Activated effector memory CD4-positive, alpha-beta T cell treated with Interleukin-2 at 50 U/mL for 16 hours (primary cell): ENCODE data around the gene PALD1.
A peak's percentile ranks its signal among the peaks of the same experiment; 100 is the strongest.

ENCODE experiments used
- DNase-seq: peaks from one replicate; pipeline ENCODE4 v3.0.0-alpha.2; 2020

Gene PALD1

DNA sequence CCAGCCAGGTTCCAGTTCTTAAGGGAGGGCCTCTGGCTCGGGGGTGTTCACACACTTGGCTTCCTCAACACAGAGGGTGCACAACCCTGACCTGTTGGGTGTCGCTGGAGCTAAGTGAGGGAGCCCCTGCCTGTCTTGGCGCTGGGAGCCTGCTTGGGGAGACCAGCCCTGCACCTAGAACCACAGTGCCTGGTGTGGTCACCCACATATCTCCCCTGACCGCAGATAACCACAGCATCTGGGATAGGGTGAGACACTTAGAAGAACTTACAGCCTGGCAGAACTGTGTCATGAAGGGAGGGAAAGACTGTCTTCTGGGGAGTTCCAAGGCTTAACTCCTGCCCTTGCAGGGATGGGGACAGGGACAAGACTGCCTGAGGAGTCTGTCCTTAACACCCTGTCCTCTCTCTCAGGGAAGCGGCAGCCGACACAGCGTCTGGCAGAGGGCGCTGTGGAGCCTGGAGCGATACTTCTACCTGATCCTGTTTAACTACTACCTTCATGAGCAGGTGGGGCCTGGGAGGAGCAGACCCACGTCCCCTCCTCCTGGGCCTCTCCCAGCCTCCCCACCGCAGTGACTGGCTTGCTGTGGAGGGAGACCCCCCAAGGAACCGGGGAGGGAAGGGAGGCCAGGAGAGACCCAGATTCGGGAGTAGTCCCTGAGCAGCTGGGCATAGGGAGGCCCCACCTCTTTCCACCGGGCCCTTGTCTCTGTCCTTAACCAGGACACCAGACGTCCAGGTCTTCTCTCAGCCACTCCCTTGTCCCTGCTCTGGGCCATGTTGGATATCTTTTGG lies 59.0 kb downstream of the PALD1 start:
- DNase-seq = no peak

GRCh38 chr10:70538195-70538520 lies 59.6 kb downstream of the PALD1 start:
- DNase-seq = no peak

- no peak for DNase-seq
Observed at GRCh38 chr10:70538731-70539338, 60.3 kb downstream of the PALD1 start.

- DNase-seq = no peak
Observed at GRCh38 chr10:70539471-70539870, 60.9 kb downstream of the PALD1 start.

DNA sequence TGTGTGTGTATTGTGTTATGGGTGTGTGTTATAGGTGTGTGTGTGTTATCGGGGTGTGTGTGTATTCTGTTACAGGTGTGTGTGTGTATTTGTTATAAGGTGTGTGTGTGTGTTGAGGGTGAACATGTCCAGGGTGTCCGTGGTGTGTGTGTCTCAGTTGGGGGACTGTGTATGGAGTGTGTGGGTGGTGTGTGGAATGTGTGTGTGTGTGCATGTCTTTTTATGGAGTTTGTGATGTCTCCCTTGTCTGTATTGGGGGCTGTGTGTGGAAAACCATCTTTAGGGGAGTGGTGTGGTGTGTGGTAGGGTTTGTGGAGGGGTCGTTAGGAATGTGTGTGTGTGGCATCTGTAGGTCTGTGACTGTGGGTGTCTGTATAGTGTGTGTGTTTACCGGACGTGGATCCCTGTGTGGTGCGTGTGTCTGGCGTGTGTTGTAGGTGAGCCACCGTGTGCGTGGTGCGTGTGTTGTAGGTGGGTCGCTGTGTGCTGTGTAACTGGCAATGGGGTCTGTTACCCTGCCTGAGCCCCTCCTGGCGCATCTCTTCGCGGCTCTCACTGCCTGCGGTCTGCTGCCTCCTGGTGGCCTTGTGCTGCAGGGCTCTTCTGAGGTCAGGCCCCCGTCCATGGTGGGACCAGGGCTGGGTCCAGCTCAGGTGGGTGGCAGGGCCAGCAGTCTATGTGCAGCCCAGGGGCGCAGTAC lies 61.7 kb downstream of the PALD1 start:
- DNase-seq = no peak

DNA sequence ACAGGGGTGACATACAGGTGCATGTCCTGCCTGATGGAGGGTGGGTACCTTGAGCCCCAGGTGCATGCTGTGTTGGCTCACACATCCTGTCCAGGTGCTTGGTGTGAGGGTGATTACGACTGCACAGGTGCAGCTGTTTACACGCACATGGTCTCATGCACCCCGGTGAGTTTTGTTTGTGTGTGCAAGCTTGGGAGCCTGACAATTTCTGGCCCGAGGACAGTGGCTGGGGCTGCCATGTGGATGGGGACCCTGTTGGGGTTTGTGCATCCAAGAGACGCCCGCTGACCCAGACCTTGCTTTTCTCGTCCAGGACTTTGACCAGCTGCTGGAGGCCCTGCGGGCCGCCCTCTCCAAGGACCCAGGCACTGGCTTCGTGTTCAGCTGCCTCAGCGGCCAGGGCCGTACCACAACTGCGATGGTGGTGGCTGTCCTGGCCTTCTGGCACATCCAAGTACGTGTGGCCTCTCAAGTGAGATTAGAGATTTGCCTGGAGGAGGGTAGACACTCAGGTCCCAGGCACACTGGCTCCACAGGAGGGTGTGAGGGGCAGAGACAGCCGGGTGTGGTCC lies 62.3 kb downstream of the PALD1 start:
- DNase-seq = no peak

DNA sequence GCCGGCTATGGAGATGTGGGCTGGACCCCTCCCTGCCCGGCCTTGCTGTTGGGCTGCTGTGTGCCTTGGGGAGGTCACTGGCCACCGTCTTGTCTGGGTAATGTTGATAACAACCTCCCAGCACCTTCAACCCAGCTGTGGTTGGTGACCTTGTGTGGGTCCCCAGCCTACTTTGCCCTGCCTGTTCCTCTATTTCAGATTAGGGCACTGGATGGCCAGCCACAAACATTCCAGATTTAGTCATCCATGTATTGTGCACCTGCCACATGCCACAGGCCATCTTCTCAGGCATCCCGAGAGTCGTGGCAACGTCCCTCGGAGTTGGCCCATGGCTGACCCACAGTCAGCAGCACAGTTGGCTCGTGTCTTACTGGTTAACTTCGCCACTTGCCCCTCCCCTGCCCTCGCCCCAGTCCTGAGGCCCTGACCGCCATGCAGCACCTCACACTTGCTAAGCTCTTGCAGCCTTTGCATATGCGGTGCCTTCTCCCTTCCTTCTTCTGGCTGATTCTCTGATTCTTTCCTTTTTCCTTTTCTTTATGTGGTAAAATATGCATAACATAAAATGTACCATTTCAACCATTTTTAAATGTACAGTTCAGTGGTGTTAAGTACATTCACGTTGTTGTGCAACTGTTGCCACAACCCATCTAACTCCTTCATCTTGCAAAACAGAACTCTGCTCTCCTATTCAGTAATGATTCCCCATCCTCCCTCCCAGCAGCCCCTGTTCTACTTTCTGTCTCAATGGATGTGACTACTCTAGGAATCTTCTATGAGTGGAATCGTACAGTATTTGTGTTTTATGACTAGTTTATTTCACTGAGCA lies 63.4 kb downstream of the PALD1 start:
- DNase-seq = no peak

DNA sequence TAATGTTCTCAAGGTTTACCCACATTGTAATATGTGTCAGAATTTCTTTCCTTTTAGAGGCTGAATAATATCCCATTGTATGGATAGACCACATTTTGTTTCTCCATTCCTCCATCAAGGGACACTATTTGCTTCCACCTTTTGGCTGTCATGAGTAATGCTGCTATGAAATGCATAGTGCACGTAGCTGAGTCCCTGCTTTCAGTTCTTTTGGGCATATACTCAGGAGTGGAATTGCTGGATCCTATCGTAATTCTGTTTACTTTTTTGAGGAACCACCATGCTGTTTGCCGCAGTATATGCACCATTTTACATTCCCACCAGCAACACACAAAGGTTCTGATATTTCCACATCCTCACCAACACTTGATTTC lies 64.0 kb downstream of the PALD1 start:
- DNase-seq = no peak

GRCh38 chr10:70543911-70544310 lies 65.3 kb downstream of the PALD1 start:
- no peak for DNase-seq

DNA sequence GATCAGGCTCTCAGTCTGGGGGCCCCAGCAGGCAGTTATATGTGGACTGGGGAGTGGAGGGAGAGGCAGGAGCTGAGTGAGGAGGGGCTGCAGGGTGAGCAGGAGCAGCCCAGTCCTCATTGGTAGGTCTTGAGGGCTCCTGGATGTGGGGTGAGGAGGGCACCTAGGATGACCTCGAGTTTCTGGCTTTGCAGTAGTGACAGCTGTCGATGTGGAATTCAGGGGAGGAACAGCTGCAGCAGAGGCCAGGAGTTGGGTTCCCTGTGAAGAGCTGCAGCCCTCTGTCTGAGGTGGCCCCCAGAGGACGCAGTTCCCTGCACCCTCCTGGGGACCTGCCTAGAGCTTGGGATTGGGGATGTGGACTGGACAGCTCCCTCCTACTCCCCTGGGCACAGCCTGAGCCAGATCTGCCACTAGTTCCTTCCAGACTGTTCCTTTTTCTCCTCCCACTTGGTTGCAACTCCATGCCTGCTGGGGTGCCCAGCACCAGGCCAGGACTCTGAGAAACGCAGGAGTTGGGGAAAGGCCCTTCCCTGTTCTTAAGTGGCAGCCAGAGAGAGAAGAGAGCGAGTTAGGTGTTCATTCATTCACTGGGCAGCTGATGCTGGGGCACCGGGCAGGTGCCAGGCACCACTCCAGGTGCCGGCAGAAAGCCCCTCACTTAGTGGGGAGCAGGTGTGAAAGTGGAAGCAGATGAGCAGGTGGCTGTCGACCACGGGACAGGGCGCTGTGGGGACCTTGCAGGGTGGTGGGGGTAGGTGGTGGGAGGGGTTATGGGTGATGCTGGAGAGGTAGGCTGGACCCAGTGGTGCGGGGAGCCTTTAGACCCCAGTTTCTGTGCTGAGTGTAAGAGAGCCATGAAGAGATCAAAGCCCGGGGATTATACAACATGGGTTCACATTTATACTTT lies 66.1 kb downstream of the PALD1 start:
- DNase-seq = no peak

GRCh38 chr10:70546584-70546983 lies 68.0 kb downstream of the PALD1 start:
- DNase-seq = no peak

- no peak for DNase-seq
Observed at GRCh38 chr10:70549351-70549961, 70.9 kb downstream of the PALD1 start.

GRCh38 chr10:70549962-70550458 lies 71.4 kb downstream of the PALD1 start:
- DNase-seq = peak; percentile 59

- DNase-seq = no peak
Observed at GRCh38 chr10:70550459-70550858, 71.9 kb downstream of the PALD1 start.

- no peak for DNase-seq
Observed at GRCh38 chr10:70551466-70551865, 72.9 kb downstream of the PALD1 start.

DNA sequence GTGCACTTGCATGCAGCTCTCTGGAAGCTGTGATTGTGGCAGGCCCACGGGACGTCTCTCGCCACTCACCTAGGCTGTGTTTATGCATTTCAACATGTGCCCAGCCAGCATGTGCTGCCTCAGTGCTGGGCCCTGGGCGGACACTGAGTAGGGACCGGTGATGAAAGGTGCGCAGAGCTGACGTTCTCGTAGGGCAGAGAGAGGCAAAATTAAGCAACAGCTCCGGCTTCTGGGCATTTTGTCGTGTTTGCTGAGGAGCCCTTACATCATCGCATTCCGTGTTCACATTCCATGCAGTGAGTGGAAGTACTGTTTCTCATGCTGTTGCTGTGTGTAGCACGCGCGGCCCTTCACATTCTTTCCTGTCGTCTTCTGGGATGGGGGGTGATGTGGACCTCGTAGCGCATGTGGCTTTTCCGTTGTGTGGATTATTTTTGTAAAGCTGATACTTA lies 73.4 kb downstream of the PALD1 start:
- DNase-seq = no peak

- DNase-seq = no peak
Observed at GRCh38 chr10:70552586-70552985, 74.0 kb downstream of the PALD1 start.

GRCh38 chr10:70555371-70555770 lies 76.8 kb downstream of the PALD1 start:
- no peak for DNase-seq

- no peak for DNase-seq
Observed at GRCh38 chr10:70557086-70557845, 78.7 kb downstream of the PALD1 start.

GRCh38 chr10:70557876-70558275 lies 79.3 kb downstream of the PALD1 start:
- DNase-seq = no peak
